GDM1 (cell line): Measurements from ENCODE around the gene KDM1B.
"Not testable (repeated sequence)": the region's sequence is repeated elsewhere in the genome, so short reads cannot be mapped to it uniquely, and the experiment has no call there.

Experiments
- DNase-seq: peaks from one replicate; lab custom pipeline; 2025; lab: John Stamatoyannopoulos, UW

The KDM1B gene

DNA sequence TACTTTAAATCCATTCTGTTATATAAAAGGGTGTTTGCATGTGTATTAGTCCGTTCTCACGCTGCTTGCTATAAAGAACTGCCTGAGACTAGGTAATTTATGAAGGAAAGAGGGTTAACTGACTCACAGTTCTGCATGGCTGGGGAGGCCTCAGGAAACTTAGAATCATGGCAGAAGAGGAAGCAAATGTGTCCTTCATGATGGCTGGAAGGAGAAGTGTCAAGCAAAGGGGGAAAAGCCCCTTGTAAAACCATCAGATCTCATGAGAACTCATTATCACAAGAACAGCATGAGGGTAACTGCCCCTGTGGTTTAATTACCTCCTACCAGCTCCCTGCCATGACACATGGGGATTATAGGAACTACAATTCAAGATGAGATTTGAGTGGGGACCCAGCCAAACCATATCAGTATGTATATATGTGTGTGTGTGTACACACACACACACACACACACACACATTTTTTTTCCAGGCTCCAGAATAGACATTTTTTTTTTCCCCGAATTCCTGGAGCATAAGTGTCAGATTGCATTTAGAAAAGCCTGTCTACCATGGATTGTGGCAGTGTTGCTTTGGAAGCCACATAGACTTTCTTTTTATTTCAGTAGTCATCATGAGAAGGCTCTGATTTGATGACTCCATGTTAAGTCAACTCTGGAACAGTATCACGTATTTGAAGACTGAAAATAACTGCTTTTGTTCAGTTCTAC lies 31.5 kb downstream of the KDM1B start:
- peak; percentile 54 for DNase-seq

DNA sequence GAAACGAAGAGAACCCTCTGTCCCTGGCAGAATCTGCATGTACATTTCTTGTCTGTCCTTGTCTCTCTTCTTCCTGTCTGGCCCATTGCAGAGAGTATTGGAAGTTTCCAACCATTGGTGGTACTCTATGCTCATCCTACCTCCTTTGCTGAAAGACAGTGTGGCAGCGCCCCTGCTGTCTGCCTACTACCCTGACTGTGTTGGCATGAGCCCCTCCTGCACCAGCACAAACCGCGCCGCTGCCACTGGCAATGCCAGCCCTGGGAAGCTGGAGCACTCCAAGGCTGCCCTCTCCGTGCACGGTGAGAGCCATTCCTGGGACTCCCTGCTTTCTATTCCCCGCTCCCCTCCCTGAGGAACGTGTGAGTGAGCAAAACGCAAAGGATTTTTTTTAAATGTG lies 32.5 kb downstream of the KDM1B start:
- DNase-seq, result no peak

DNA sequence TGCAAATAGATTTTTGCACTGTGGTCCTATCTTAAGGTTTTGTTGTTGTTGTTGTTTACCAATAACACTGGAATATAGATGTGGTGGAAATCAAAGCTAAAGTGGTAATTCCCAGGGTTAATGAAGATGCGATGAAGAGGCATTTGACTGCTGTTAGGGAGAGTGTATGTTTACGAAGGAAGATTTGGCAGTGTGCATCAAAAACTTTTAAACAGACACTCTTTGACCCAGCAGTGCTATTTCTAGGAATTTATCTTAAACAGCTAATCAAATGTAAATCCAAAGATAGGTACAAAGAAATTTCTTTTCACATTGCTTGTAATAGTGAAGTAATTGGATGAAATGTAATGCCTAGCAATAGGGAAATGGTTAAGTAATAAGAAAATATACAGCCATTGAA lies 34.0 kb downstream of the KDM1B start:
- DNase-seq, result no peak

DNA sequence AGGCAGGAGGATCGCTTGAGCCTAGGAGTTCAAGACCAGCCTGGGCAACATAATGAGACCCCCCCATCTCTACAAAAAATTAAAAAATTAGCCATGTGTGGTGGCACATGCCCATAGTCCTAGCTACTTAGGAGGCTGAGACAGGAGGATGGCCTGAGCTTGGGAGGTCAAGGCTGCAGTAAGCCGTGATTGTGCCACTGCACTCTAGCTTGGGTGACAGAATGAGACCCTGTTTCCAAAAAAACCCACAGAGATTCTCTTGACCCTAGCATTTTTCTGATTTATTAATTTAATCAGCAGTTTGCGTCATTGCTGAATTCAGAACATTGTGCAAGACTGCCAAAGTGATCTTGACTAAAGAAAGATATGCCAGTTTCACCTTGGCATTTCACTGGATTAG lies 36.8 kb downstream of the KDM1B start:
- DNase-seq, result no peak

DNA sequence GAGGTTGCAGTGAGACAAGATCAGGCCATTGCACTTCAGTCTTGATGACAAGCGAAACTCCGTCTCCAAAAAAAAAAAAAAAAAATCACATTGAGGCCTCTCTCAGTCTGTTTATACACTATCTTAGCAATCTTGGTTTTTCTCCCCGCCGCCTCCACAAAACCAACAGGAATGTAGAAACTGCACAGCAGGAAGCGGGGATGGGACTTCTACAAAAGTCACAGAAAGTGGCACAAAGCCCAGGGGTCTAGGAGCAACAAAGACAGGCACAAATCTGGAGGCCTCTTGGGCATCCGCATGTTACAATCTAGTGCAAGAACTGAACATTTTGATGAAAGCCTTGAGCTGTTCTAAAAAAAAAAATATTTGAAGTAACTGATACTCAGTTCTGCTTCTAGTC lies 48.6 kb downstream of the KDM1B start:
- no peak for DNase-seq

DNA sequence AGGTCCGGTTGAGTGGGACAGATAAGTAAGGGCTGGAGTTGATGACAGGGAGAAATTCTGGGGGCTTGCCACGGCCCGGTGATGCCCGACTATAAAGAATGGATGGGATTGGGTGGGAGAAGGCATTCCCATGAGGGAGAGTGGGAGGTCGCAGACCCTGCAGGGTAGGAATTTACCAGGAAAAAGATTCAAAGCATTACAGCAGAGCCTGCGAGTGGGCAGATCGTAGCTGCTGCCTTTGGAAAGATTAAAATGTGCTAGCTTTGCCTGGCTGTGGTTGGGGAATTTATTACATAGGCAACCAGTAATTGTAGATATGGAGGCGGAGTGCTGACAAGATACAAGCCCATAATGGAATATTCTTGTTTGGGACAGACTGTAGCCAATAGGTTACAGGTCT lies 49.5 kb downstream of the KDM1B start:
- DNase-seq, result no peak

DNA sequence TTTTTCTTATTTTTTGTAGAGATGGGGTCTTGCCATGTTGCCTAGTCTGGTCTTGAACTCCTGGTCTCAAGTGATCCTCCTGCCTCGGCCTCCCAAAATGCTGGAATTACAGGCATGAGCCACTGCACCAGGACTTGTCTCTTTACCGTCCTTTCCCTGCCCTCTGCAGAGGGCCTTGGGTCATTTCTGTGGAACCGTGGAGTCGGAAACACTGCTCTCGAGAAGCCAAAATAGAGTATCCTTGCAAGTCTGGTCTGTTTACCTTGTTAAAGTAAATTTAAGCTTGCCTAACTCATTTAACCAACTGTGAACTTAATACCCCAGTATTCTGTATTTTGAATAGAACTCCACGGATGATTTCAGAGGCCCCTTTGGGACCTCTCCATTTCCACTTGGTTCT lies 51.4 kb downstream of the KDM1B start:
- no peak for DNase-seq

DNA sequence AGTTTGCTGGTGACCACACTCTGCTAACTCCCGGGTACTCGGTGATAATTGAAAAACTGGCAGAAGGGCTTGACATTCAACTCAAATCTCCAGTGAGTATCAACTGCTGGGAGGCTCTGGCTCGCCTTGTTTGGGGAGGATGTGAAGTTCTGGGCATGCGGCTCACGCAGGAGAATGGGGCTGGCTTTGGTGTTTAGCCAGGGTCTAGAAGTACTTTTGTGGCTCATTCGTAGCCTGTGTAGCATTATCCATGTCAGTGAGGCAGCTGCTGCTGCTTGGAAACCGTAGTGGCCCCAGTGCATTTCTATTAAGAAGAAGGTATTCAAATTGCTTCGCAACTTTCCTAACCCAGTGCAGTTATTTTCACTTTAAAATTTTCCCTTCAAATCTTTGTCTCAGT lies 52.2 kb downstream of the KDM1B start:
- DNase-seq, result no peak

DNA sequence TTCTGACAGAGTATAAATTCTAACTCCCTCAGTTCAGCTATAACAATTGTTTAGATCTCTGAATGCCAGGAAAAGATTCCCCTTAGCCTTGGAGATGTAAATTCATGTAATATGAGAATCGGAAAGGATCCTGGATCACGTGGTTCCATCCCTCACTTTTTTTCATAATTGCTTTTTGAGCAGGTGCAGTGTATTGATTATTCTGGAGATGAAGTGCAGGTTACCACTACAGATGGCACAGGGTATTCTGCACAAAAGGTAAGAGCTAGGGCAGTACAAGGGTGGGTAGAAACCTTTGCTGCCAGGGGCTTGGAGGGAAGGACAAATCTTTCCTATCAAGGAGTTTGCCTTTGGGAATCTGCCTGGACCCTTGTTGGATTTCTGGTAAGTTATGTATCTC lies 52.7 kb downstream of the KDM1B start:
- DNase-seq, result no peak

DNA sequence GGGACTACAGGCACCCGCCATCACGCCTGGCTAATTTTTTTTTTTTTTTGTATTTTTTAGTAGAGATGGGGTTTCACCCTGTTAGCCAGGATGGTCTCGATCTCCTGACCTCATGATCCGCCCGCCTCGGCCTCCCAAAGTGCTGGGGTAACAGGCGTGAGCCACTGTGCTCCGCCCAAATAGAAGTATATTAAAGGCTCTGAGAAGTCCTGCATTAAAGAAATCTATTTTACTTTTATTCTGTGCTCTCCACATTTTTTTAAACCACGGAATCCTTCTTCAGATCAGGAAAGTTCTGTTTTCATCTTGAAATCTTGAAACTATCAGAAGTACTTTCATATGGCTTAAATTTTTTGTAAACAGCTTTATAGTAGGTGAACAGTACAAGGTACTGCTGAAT lies 53.6 kb downstream of the KDM1B start:
- not testable (repeated sequence) for DNase-seq

DNA sequence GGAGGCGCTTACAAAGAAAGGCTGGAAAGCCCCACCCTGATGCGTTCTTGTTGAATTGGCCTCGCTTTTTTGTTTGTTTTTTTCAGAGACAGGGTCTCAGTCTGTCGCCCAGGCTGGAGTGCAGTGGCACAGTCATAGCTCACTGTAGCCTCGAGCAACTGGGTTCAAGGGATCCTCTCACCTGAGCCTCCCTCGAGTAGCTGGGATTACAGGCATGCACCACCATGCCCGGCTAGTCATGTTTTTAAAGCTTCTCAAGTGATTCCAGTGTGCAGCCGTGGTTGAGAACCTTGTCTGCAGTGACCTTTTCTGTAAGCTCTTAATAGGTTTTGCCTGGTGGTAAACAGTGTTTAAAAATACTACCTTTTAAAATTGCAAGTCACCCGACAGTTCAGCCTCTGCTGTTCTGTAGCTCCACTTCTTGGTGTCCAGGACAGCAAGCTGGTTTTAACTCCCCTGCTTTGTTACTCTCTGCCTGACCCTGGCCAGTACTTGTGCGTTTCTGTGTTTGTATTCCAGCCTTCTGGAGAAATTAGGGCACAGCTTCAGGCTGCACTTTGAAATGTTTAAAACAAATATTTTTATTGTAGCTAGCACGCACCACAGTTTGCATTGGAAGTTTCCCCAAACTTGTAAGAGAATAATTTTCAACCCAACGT lies 54.4 kb downstream of the KDM1B start:
- DNase-seq, result no peak

DNA sequence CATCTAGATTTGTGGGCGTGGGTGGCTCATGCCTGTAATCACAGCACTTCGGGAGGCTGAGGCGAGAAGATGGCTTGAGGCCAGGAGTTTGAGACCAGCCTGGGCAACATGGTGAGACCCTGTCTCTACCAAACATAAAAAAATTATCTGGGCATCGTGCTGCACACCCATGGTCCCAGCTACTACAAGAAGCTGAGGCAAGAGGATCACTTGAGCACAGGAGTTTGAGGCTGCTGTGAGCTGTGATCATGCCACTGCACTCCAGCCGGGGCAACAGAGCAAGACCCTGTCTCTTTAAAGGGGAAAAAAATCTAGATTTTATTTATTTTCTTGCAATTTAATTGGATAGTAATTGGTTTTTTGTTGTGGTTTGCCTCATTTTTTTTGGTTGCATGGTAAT lies 55.5 kb downstream of the KDM1B start:
- DNase-seq, result no peak

DNA sequence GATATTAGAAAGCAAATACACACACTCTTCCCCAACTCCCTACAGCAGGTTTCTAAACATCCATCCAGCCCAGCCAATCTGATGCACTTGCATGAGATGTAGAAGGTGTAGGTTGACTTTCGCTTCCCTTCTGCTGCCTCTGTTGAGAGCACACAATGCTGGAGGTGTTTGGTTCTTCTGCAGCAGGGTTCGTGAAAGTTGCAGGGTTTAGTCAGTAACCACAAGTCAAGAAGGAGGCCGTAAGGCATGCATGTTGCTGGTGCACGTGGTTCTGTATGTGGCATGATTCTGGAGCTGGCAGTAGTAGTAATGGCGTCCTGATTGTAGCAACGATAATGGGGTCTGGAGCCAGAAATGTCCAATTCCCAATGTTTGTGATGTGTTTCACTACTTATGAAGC lies 56.1 kb downstream of the KDM1B start:
- no peak for DNase-seq

DNA sequence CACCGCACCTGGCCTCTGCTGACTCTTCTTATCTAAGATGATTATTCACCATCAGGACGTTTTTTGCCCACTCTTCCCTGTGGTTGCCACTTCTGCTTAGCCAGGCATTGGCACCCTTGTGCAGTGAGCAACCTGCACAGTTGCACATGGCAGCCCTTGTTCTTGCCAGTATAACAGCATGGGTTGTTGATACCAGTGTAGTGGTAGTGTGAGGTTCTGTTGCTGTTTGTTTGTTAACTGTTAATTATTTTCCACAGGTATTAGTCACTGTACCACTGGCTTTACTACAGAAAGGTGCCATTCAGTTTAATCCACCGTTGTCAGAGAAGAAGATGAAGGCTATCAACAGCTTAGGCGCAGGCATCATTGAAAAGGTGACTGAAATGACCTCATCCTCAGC lies 57.0 kb downstream of the KDM1B start:
- no peak for DNase-seq

DNA sequence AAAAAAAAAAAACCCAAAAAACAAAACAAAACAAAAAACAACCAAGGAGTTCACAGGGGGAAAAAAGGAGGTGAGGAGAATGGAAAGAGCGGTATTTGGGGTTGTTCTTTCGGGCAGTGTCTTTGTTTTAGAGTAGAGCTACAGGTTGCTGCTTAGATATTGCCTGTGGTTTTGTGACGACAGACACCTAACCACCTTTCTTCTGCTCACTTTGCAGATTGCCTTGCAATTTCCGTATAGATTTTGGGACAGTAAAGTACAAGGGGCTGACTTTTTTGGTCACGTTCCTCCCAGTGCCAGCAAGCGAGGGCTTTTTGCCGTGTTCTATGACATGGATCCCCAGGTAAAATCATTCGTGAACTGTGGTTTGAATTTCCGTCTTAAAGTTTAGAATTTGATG lies 58.2 kb downstream of the KDM1B start:
- DNase-seq, result no peak

DNA sequence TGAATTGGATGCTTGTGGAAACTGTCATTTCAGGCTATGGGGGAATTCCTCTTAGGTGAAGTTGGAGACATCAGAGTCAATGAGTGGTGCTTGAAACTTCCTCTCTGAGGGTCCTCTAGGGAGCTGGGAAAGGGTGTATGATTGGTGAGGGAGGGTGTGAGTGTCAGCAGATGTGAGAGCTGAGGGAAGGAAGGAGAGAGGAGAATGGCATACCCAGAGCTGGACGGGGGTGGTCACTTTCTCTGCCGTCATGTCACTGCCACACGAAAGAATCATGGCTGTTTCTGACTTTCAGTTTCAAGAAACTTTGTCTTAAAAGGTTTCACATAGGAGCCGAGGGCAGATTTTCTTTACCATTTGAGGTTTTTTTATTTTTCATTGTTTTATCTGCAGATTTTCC lies 58.8 kb downstream of the KDM1B start:
- no peak for DNase-seq

DNA sequence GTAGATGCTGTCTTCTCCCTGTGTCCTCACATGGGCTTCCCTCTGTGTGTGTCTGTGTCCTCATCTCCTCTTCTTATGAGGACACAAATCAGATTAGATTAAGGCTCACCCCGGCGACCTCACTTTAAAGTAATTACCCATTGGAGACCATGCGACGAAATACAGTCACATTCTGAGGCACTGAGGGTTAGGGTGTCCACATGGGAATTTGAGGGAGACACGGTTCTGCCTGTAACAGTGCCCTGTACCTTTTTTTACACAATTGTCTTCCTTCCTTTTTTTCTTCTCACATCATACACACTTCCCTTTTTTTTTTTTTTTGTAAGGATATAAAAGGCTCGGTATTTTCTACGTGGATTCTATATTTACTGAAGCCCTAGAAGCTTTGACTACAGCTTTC lies 60.2 kb downstream of the KDM1B start:
- no peak for DNase-seq

DNA sequence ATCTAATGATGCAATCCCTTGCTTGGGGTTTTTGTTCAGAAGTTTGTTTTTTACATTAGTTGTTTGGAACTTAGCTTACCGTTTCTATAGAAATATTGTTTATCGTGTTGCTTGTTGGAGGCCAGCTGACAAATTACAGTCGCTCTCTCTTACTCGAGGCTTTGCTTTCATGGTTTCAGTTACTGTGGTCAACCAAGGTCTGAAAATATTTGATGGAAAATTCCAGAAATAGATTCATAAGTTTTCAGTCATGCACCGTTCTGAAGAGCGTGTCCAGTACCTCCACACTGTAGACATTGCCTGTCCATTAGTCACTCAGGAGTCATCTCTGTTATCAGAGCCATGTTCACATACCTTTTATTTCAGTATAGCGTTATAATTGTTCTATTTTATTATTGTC lies 61.2 kb downstream of the KDM1B start:
- DNase-seq, result no peak

DNA sequence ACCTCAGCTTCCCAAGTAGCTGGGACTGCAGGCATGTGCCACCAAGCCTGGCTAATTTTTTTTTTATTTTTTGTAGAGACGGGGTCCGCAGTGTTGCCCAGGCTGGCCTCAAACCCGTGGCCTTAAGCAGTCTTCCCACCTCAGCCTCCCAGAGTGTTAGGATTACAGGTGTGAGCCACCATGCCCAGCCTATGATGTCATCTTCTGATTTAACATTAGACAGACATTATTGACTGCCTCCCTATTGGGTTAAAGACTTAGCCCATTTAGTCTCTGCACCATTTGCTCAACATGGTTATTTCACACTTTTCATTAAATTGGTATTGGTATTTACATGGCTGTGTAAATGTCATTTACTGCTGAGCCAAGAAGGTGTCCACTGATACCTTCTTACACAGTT lies 63.0 kb downstream of the KDM1B start:
- no peak for DNase-seq

DNA sequence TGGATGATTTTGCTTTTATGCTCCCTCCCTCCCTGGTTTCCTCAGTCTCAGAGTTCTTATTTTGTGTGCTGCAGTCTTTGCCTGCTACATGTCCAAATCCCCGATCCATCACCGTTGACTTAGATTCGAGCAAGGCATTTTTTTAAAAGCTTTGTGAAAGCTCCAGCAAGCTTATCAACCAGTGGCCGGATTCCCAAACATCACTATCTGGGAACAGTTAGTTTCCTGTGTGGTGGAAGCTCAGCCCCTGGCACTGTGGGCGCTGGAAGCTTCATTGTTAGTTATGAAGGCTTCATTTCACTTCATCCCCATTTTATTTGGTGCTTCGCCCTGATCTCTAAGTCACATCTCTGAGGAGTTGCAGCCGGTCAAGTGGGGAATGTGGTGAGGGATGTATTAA lies 64.4 kb downstream of the KDM1B start:
- DNase-seq, result no peak

DNA sequence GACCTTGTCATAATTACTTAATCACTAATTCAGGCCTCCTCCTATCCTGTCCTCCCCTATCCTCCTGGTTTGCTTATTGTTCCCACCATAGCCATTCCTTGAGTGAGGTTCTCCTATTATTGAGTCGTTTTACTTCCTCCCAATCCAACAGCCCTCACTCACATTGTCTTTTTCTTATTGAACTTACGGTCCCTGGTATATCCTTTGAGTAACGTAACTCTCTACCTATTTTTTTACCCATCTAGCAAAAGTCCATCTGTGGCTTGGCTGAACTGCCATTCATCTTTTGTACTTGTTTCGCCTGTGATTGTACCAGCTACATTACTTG lies 66.0 kb downstream of the KDM1B start:
- no peak for DNase-seq

DNA sequence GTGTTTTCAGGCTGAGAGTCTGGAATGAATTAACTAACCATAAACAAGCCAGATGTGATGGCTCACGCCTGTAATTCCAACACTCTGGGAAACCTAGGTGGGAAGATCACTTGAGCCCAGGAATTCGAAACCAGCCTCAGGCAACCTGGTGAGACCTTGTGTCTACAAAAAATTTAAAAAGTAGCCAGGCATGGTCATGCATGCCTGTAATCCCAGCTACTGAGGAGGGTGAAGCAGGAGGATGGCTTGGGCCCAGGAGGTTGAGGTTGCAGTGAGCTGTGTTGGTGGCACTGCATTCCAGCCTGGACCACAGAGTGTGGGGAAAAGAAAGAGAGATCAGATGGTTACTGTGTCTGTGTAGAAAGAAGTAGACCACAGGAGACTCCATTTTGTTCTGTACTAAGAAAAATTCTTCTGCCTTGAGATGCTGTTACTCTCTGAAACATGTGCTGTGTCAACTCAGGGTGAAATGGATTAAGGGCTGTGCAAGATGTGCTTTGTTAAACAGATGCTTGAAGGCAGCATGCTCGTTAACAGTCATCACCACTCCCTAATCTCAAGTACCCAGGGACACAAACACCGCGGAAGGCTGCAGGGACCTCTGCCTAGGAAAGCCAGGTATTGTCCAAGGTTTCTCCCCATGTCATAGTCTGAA lies 71.4 kb downstream of the KDM1B start:
- DNase-seq, result not testable (repeated sequence)

DNA sequence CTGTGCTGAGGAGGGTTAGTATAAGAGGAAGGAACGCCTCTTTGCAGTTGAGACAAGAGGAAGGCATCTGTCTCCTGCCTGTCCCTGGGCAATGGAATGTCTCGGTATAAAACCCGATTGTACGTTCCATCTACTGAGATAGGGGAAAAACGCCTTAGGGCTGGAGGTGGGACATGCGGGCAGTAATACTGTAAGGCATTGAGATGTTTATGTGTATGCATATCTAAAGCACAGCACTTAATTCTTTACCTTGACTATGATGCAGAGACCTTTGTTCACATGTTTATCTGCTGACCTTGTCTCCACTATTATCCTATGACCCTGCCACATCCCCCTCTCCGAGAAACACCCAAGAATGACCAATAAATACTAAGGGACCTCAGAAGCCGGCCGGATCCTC lies 71.9 kb downstream of the KDM1B start:
- not testable (repeated sequence) for DNase-seq

DNA sequence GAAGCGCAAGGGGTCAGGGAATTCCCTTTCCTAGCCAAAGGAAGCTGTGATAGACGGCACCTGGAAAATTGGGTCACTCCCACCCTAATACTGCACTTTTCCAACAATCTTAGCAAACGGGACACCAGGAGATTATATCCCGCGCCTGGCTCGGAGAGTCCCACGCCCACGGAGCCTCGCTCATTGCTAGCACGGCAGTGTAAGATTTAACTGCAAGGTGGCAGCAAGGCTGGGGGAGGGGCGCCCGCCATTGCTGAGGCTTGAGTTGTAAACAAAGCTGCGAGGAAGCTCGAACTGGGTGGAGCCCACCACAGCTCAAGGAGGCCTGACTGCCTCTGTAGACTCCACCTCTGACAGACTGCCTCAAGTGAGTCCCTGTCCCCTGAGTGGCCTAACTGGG lies 73.4 kb downstream of the KDM1B start:
- not testable (repeated sequence) for DNase-seq
